Mesenchymal stem cell (in vitro differentiated cells and primary cell): ENCODE measurements around the gene TBCD.
"Not testable (repeated sequence)": the region's sequence is repeated elsewhere in the genome, so short reads cannot be mapped to it uniquely, and the experiment has no call there.

Experiments used
- DNase-seq: peaks from one replicate; pipeline ENCODE4 v3.0.0-alpha.2; 2013
- H2AFZ ChIP-seq: one replicate; pipeline ENCODE4 v1.6.1; 2013; ENCODE audit warnings: low read depth, mild to moderate bottlenecking, control low read depth, inconsistent platforms, low read length, moderate library complexity
- H2AK5ac ChIP-seq: 2 replicates; pipeline ENCODE4 v1.6.1; 2013; ENCODE audit warnings: low read length, moderate library complexity, mild to moderate bottlenecking, inconsistent platforms; ENCODE audit not compliant: severe bottlenecking
- H2BK120ac ChIP-seq: one replicate; pipeline ENCODE4 v1.6.1; 2013; ENCODE audit warnings: low read depth, mild to moderate bottlenecking, inconsistent platforms, low read length, moderate library complexity
- H2BK12ac ChIP-seq, 2 experiments: one replicate each; pipeline ENCODE4 v1.6.1; 2013; ENCODE audit warnings: inconsistent platforms in 2 of 2, low read length in 2 of 2, mild to moderate bottlenecking in 2 of 2, moderate library complexity in 2 of 2, control low read depth in 1 of 2
- H2BK15ac ChIP-seq: one replicate; pipeline ENCODE4 v1.6.1; 2013; ENCODE audit warnings: mild to moderate bottlenecking, low read depth, inconsistent platforms; ENCODE audit not compliant: poor library complexity, severe bottlenecking
- H2BK5ac ChIP-seq: 2 replicates; pipeline ENCODE4 v1.6.1; 2013; ENCODE audit warnings: low read depth, mild to moderate bottlenecking, low read length, control low read depth, inconsistent platforms; ENCODE audit not compliant: poor library complexity, severe bottlenecking
- H3K14ac ChIP-seq, 2 experiments: one replicate each; pipeline ENCODE4 v1.6.1; 2013; ENCODE audit warnings: inconsistent platforms in 2 of 2, low read length in 2 of 2, control low read depth in 1 of 2, mild to moderate bottlenecking in 1 of 2, moderate library complexity in 1 of 2
- H3K18ac ChIP-seq, 2 experiments: one replicate each; pipeline ENCODE4 v1.6.1; 2013; ENCODE audit warnings: inconsistent platforms in 2 of 2, low read length in 2 of 2, control low read depth in 1 of 2, low read depth in 1 of 2, mild to moderate bottlenecking in 1 of 2
- H3K23ac ChIP-seq, 2 experiments: one replicate each; pipeline ENCODE4 v1.6.1; 2013; ENCODE audit warnings: inconsistent platforms in 2 of 2, low read length in 2 of 2, mild to moderate bottlenecking in 2 of 2, moderate library complexity in 2 of 2, control low read depth in 1 of 2
- H3K27ac ChIP-seq: 2 replicates; pipeline ENCODE4 v1.5.1; 2013; ENCODE audit warnings: mild to moderate bottlenecking, moderate library complexity, low read length, control low read depth, inconsistent platforms; ENCODE audit not compliant: poor library complexity, severe bottlenecking
- H3K27me3 ChIP-seq, 2 experiments: 2 replicates each; pipeline versions ENCODE4 v1.6.1 to v1.7.0; 2013; ENCODE audit warnings: low read length in 2 of 2, mild to moderate bottlenecking in 2 of 2, moderate library complexity in 2 of 2, control low read depth in 1 of 2, inconsistent platforms in 1 of 2; ENCODE audit not compliant: control insufficient read depth in 1 of 2, insufficient read depth in 1 of 2
- H3K36me3 ChIP-seq, 2 experiments: 2 replicates each; pipeline versions ENCODE4 v1.6.1 to v1.7.0; 2013; ENCODE audit warnings: low read length in 2 of 2, control low read depth in 1 of 2, inconsistent platforms in 1 of 2, low read depth in 1 of 2, mild to moderate bottlenecking in 1 of 2; ENCODE audit not compliant: insufficient read depth in 2 of 2, control insufficient read depth in 1 of 2
- H3K4ac ChIP-seq, 2 experiments: one replicate each; pipeline ENCODE4 v1.6.1; 2013; ENCODE audit warnings: inconsistent platforms in 2 of 2, low read length in 2 of 2, mild to moderate bottlenecking in 2 of 2, moderate library complexity in 2 of 2, control low read depth in 1 of 2, low read depth in 1 of 2
- H3K4me1 ChIP-seq: 2 replicates; pipeline ENCODE4 v1.6.1; 2013; ENCODE audit warnings: low read depth, low read length, control low read depth; ENCODE audit not compliant: control insufficient read depth, insufficient read depth
- H3K4me2 ChIP-seq: 2 replicates; pipeline ENCODE4 v1.6.1; 2013; ENCODE audit warnings: low read length, mild to moderate bottlenecking, inconsistent platforms; ENCODE audit not compliant: poor library complexity, severe bottlenecking
- H3K4me3 ChIP-seq, 2 experiments: 2 replicates each; pipeline versions ENCODE4 v1.5.1 to v1.7.0; 2013; ENCODE audit warnings: low read length in 2 of 2, mild to moderate bottlenecking in 2 of 2, control low read depth in 1 of 2, low read depth in 1 of 2; ENCODE audit not compliant: insufficient read depth in 1 of 2
- H3K79me1 ChIP-seq: replicated peaks from 2 replicates; pipeline ENCODE4 v1.6.1; 2013; ENCODE audit warnings: mild to moderate bottlenecking, control low read depth, low read length, inconsistent platforms; ENCODE audit not compliant: poor library complexity, severe bottlenecking
- H3K9ac ChIP-seq: 2 replicates; pipeline ENCODE4 v1.7.0; 2013; ENCODE audit warnings: mild to moderate bottlenecking, low read length, moderate library complexity
- H3K9me3 ChIP-seq: 2 replicates; pipeline ENCODE4 v1.7.0; 2013; ENCODE audit warnings: mild to moderate bottlenecking, low read length; ENCODE audit not compliant: control insufficient read depth
- H4K8ac ChIP-seq: one replicate; pipeline ENCODE4 v1.6.1; 2013; ENCODE audit warnings: inconsistent platforms, mild to moderate bottlenecking, low read length, moderate library complexity
- H4K91ac ChIP-seq: one replicate; pipeline ENCODE4 v1.6.1; 2013; ENCODE audit warnings: mild to moderate bottlenecking, low read length, inconsistent platforms
- WGBS: methylation state at CpG from one replicate; pipeline ENCODE4 v1.1.7; 2013; ENCODE audit warnings: mixed read lengths; 5-methylcytosine and 5-hydroxymethylcytosine counted together

TBCD gene

GRCh38 chr17:82989051-82989450 lies 237.2 kb downstream of the TBCD start:
- H4K8ac ChIP-seq, H2BK12ac ChIP-seq, DNase-seq, H3K23ac ChIP-seq, H2AFZ ChIP-seq, H3K4me3 ChIP-seq, H3K27me3 ChIP-seq, H3K14ac ChIP-seq, H3K27ac ChIP-seq, H3K36me3 ChIP-seq, H2BK5ac ChIP-seq, H3K4ac ChIP-seq, H2BK120ac ChIP-seq, H3K79me1 ChIP-seq, H2BK15ac ChIP-seq, H3K18ac ChIP-seq, H3K9ac ChIP-seq, H4K91ac ChIP-seq, H2AK5ac ChIP-seq, H3K4me2 ChIP-seq: not testable (repeated sequence)
- H3K9me3 ChIP-seq = peaks cover 22% of the 10 kb centered on the region
- 96% methylated on average over 2 of the region's 3 CpGs for WGBS
- peaks cover 14% of the 10 kb centered on the region for H3K4me1 ChIP-seq

GRCh38 chr17:82989881-82990280 lies 238.0 kb downstream of the TBCD start:
- Histone ChIP-seq H3K4ac (no peak overlapping the region), H3K4me2 (no peak overlapping the region), H4K8ac (no peak overlapping the region), H3K9ac (no peak overlapping the region), H3K9me3 (peaks cover 25% of the 10 kb centered on the region), H2BK5ac (no peak overlapping the region), H3K4me3 (no peak overlapping the region), H3K18ac (no peak overlapping the region), H4K91ac (no peak overlapping the region), H3K4me1 (peaks cover 10% of the 10 kb centered on the region), H2BK12ac (no peak overlapping the region), H3K36me3 (no peaks in the 10 kb centered on the region), H2AK5ac (no peak overlapping the region), H2BK15ac (no peak overlapping the region), H2AFZ (no peak overlapping the region), H3K27ac (no peak overlapping the region), H3K14ac (no peak overlapping the region), H3K27me3 (no peaks in the 10 kb centered on the region), H2BK120ac (no peak overlapping the region), H3K79me1 (no peaks in the 10 kb centered on the region), H3K23ac (no peak overlapping the region)
- WGBS = 96% methylated on average over 3 of the region's 5 CpGs
- no peak for DNase-seq

GRCh38 chr17:82993005-82993404 lies 241.1 kb downstream of the TBCD start:
- H3K9me3 ChIP-seq = peaks cover 24% of the 10 kb centered on the region
- H3K27me3 ChIP-seq = no peaks in the 10 kb centered on the region
- no peak overlapping the region for H2BK120ac ChIP-seq
- no peaks in the 10 kb centered on the region for H3K79me1 ChIP-seq
- H2AK5ac ChIP-seq = no peak overlapping the region
- H3K14ac ChIP-seq = no peak overlapping the region
- H4K8ac ChIP-seq = no peak overlapping the region
- no peaks in the 10 kb centered on the region for H3K4me1 ChIP-seq
- no peak overlapping the region for H3K4me2 ChIP-seq
- H3K18ac ChIP-seq = no peak overlapping the region
- no peak overlapping the region for H3K23ac ChIP-seq
- no peak overlapping the region for H2BK12ac ChIP-seq
- no peak overlapping the region for H3K9ac ChIP-seq
- no peak overlapping the region for H2BK15ac ChIP-seq
- no peak overlapping the region for H2BK5ac ChIP-seq
- H3K27ac ChIP-seq = no peak overlapping the region
- H4K91ac ChIP-seq = no peak overlapping the region
- no peak for DNase-seq
- no peak overlapping the region for H3K4me3 ChIP-seq
- no peak overlapping the region for H2AFZ ChIP-seq
- no peak overlapping the region for H3K4ac ChIP-seq
- no peaks in the 10 kb centered on the region for H3K36me3 ChIP-seq
